GM23338 (cell line): ENCODE measurements around the gene GALNT13.

Source experiments
- CTCF ChIP-seq, 2 experiments: fragments of 200-600 bp in 1 of 2; sonication (generic) in 1 of 2; conservative IDR thresholded peaks; 2 replicates each; pipeline versions ENCODE4 v1.5.1 to v1.6.1; 2016 to 2017; ENCODE audit warnings: antibody characterized with exemption in 2 of 2, low read depth in 2 of 2, mild to moderate bottlenecking in 2 of 2, moderate library complexity in 1 of 2
- EZH2phosphoT487 ChIP-seq: fragments of 200-600 bp; sonication (generic); IDR thresholded peaks from one replicate; pipeline ENCODE4 v1.8.1; 2018; ENCODE audit warnings: antibody characterized with exemption; ENCODE audit not compliant: unreplicated experiment

- no peak for TF ChIP-seq EZH2phosphoT487
- no peak for TF ChIP-seq CTCF (conservative IDR thresholded peaks at IDR 0.05; ENCODE audit: low read depth in 2 of 2)
These were observed 91.5 kb downstream of the GALNT13 start for GRCh38 chr2:153963256-153963655.
